ENCODE data around the gene PAFAH1B2. TPM values are rescaled to one million over a fixed set of nuclear protein-coding genes. Genes with fewer than 3 reads are reported as not detected.
A peak's percentile ranks its signal among the peaks of the same experiment; 100 is the strongest.
"Not testable (repeated sequence)": the region's sequence is repeated elsewhere in the genome, so short reads cannot be mapped to it uniquely, and the experiment has no call there.

Gene PAFAH1B2
- total RNA-seq, 2 experiments from 2014 or later: 67.5 to 67.6 TPM

- H3K4me3 Mint-ChIP-seq, H3K27me3 Mint-ChIP-seq, H3K9me3 Mint-ChIP-seq, DNase-seq, H3K27ac Mint-ChIP-seq, H3K4me1 Mint-ChIP-seq: not testable (repeated sequence)
- peaks cover 23% of the 10 kb centered on the region for H3K36me3 Mint-ChIP-seq
Measured at GRCh38 chr11:117209351-117210125, 65.5 kb downstream of the PAFAH1B2 start.

GRCh38 chr11:117210620-117211019 is 66.5 kb downstream of the PAFAH1B2 start:
- DNase-seq: no peak
- H3K27ac Mint-ChIP-seq: no peak overlapping the region
- H3K9me3 Mint-ChIP-seq: no peaks in the 10 kb centered on the region
- no peak overlapping the region for H3K4me3 Mint-ChIP-seq
- no peaks in the 10 kb centered on the region for H3K27me3 Mint-ChIP-seq
- no peaks in the 10 kb centered on the region for H3K4me1 Mint-ChIP-seq
- H3K36me3 Mint-ChIP-seq: peaks cover 23% of the 10 kb centered on the region

GRCh38 chr11:117212697-117213355 is 68.7 kb downstream of the PAFAH1B2 start:
- H3K4me1 Mint-ChIP-seq: no peaks in the 10 kb centered on the region
- no peak for DNase-seq
- H3K9me3 Mint-ChIP-seq: no peaks in the 10 kb centered on the region
- H3K36me3 Mint-ChIP-seq: peaks cover 25% of the 10 kb centered on the region
- no peaks in the 10 kb centered on the region for H3K27me3 Mint-ChIP-seq
- no peak overlapping the region for H3K4me3 Mint-ChIP-seq
- no peak overlapping the region for H3K27ac Mint-ChIP-seq

- H3K36me3 Mint-ChIP-seq: peaks cover 25% of the 10 kb centered on the region
- no peaks in the 10 kb centered on the region for H3K27me3 Mint-ChIP-seq
- H3K4me3 Mint-ChIP-seq: no peak overlapping the region
- no peaks in the 10 kb centered on the region for H3K4me1 Mint-ChIP-seq
- no peaks in the 10 kb centered on the region for H3K9me3 Mint-ChIP-seq
- H3K27ac Mint-ChIP-seq: peak overlapping the region; percentile 4
- DNase-seq: no peak
Measured at GRCh38 chr11:117214404-117215110, 70.5 kb downstream of the PAFAH1B2 start.

GRCh38 chr11:117217141-117218084 is 73.3 kb downstream of the PAFAH1B2 start:
- Mint-ChIP-seq H3K27ac (peak overlapping the region; percentile 77), H3K4me1 (no peaks in the 10 kb centered on the region), H3K36me3 (peaks cover 22% of the 10 kb centered on the region), H3K27me3 (no peaks in the 10 kb centered on the region), H3K9me3 (no peaks in the 10 kb centered on the region), H3K4me3 (no peak overlapping the region)
- DNase-seq: no peak

- peaks cover 19% of the 10 kb centered on the region for H3K36me3 Mint-ChIP-seq
- H3K4me3 Mint-ChIP-seq: no peak overlapping the region
- H3K4me1 Mint-ChIP-seq: no peaks in the 10 kb centered on the region
- H3K9me3 Mint-ChIP-seq: no peaks in the 10 kb centered on the region
- H3K27ac Mint-ChIP-seq: no peak overlapping the region
- no peaks in the 10 kb centered on the region for H3K27me3 Mint-ChIP-seq
- DNase-seq: no peak
Measured at GRCh38 chr11:117218133-117218915, 74.2 kb downstream of the PAFAH1B2 start.

GRCh38 chr11:117219001-117219400 is 74.9 kb downstream of the PAFAH1B2 start:
- no peak for DNase-seq
- H3K27ac Mint-ChIP-seq: no peak overlapping the region
- no peak overlapping the region for H3K4me3 Mint-ChIP-seq
- peaks cover 16% of the 10 kb centered on the region for H3K36me3 Mint-ChIP-seq
- no peaks in the 10 kb centered on the region for H3K27me3 Mint-ChIP-seq
- H3K4me1 Mint-ChIP-seq: no peaks in the 10 kb centered on the region
- no peaks in the 10 kb centered on the region for H3K9me3 Mint-ChIP-seq

GRCh38 chr11:117219455-117219854 is 75.4 kb downstream of the PAFAH1B2 start:
- DNase-seq: no peak
- no peaks in the 10 kb centered on the region for H3K9me3 Mint-ChIP-seq
- no peak overlapping the region for H3K4me3 Mint-ChIP-seq
- no peaks in the 10 kb centered on the region for H3K27me3 Mint-ChIP-seq
- peaks cover 15% of the 10 kb centered on the region for H3K36me3 Mint-ChIP-seq
- no peaks in the 10 kb centered on the region for H3K4me1 Mint-ChIP-seq
- H3K27ac Mint-ChIP-seq: no peak overlapping the region

GRCh38 chr11:117219995-117220394 is 75.9 kb downstream of the PAFAH1B2 start:
- Mint-ChIP-seq H3K27me3 (no peaks in the 10 kb centered on the region), H3K4me3 (no peak overlapping the region), H3K9me3 (no peaks in the 10 kb centered on the region), H3K36me3 (peaks cover 12% of the 10 kb centered on the region), H3K4me1 (no peaks in the 10 kb centered on the region), H3K27ac (no peak overlapping the region)
- DNase-seq: no peak

- H3K36me3 Mint-ChIP-seq: peaks cover 16% of the 10 kb centered on the region
- H3K27me3 Mint-ChIP-seq: no peaks in the 10 kb centered on the region
- DNase-seq: no peak
- no peak overlapping the region for H3K4me3 Mint-ChIP-seq
- no peak overlapping the region for H3K27ac Mint-ChIP-seq
- no peaks in the 10 kb centered on the region for H3K9me3 Mint-ChIP-seq
- H3K4me1 Mint-ChIP-seq: no peaks in the 10 kb centered on the region
Measured at GRCh38 chr11:117220568-117220967, 76.5 kb downstream of the PAFAH1B2 start.

- DNase-seq: no peak
- peaks cover 16% of the 10 kb centered on the region for H3K36me3 Mint-ChIP-seq
- no peaks in the 10 kb centered on the region for H3K4me1 Mint-ChIP-seq
- no peak overlapping the region for H3K4me3 Mint-ChIP-seq
- no peaks in the 10 kb centered on the region for H3K9me3 Mint-ChIP-seq
- no peak overlapping the region for H3K27ac Mint-ChIP-seq
- H3K27me3 Mint-ChIP-seq: no peaks in the 10 kb centered on the region
Measured at GRCh38 chr11:117220999-117221774, 77.1 kb downstream of the PAFAH1B2 start.

GRCh38 chr11:117221775-117222517 is 77.9 kb downstream of the PAFAH1B2 start:
- H3K27ac Mint-ChIP-seq: no peak overlapping the region
- H3K27me3 Mint-ChIP-seq: no peaks in the 10 kb centered on the region
- H3K4me1 Mint-ChIP-seq: peaks cover 5% of the 10 kb centered on the region
- no peak overlapping the region for H3K4me3 Mint-ChIP-seq
- H3K36me3 Mint-ChIP-seq: peaks cover 22% of the 10 kb centered on the region
- no peak for DNase-seq
- no peaks in the 10 kb centered on the region for H3K9me3 Mint-ChIP-seq

All from activated naive CD8-positive, alpha-beta T cell treated with anti-CD3 and anti-CD28 coated beads for 36 hours (primary cell).